ENCODE data around the gene ADAM23. TPM values are rescaled to one million over a fixed set of nuclear protein-coding genes. Genes with fewer than 3 reads are reported as not detected.

ADAM23 gene
- total RNA-seq, 1 donor from 2014 or later, result 11.4 TPM

GRCh38 chr2:206562375-206562774 lies 119.0 kb downstream of the ADAM23 start:
- Mint-ChIP-seq H3K4me1 (ENCODE audit: unreplicated experiment) (no peaks in the 10 kb centered on the region), H3K27ac (ENCODE audit: unreplicated experiment) (no peak overlapping the region), H3K27me3 (ENCODE audit: unreplicated experiment) (no peaks in the 10 kb centered on the region), H3K4me3 (ENCODE audit: unreplicated experiment) (no peak overlapping the region), H3K36me3 (ENCODE audit: unreplicated experiment) (no peaks in the 10 kb centered on the region), H3K9me3 (ENCODE audit: unreplicated experiment) (no peaks in the 10 kb centered on the region)
- DNase-seq (ENCODE audit: extremely low spot score, unreplicated experiment), result no peak
- no peak for TF ChIP-seq CTCF (IDR thresholded peaks at IDR 0.05)

GRCh38 chr2:206563374-206563773 lies 120.0 kb downstream of the ADAM23 start:
- Mint-ChIP-seq H3K27ac (ENCODE audit: unreplicated experiment) (no peak overlapping the region), H3K9me3 (ENCODE audit: unreplicated experiment) (no peaks in the 10 kb centered on the region), H3K4me3 (ENCODE audit: unreplicated experiment) (no peak overlapping the region), H3K4me1 (ENCODE audit: unreplicated experiment) (no peaks in the 10 kb centered on the region), H3K36me3 (ENCODE audit: unreplicated experiment) (no peaks in the 10 kb centered on the region), H3K27me3 (ENCODE audit: unreplicated experiment) (no peaks in the 10 kb centered on the region)
- no peak for DNase-seq (ENCODE audit: extremely low spot score, unreplicated experiment)
- no peak for TF ChIP-seq CTCF (IDR thresholded peaks at IDR 0.05)

GRCh38 chr2:206565666-206566065 lies 122.3 kb downstream of the ADAM23 start:
- no peaks in the 10 kb centered on the region for H3K27me3 Mint-ChIP-seq (ENCODE audit: unreplicated experiment)
- DNase-seq (ENCODE audit: extremely low spot score, unreplicated experiment), result no peak
- no peak overlapping the region for H3K4me3 Mint-ChIP-seq (ENCODE audit: unreplicated experiment)
- no peaks in the 10 kb centered on the region for H3K4me1 Mint-ChIP-seq (ENCODE audit: unreplicated experiment)
- no peak for TF ChIP-seq CTCF (IDR thresholded peaks at IDR 0.05)
- no peaks in the 10 kb centered on the region for H3K9me3 Mint-ChIP-seq (ENCODE audit: unreplicated experiment)
- no peaks in the 10 kb centered on the region for H3K36me3 Mint-ChIP-seq (ENCODE audit: unreplicated experiment)
- no peak overlapping the region for H3K27ac Mint-ChIP-seq (ENCODE audit: unreplicated experiment)

- no peak for DNase-seq (ENCODE audit: extremely low spot score, unreplicated experiment)
- Mint-ChIP-seq H3K4me3 (ENCODE audit: unreplicated experiment) (no peak overlapping the region), H3K9me3 (ENCODE audit: unreplicated experiment) (no peaks in the 10 kb centered on the region), H3K36me3 (ENCODE audit: unreplicated experiment) (no peaks in the 10 kb centered on the region), H3K27me3 (ENCODE audit: unreplicated experiment) (no peaks in the 10 kb centered on the region), H3K4me1 (ENCODE audit: unreplicated experiment) (no peaks in the 10 kb centered on the region), H3K27ac (ENCODE audit: unreplicated experiment) (no peak overlapping the region)
- no peak for TF ChIP-seq CTCF (IDR thresholded peaks at IDR 0.05)
These were observed 126.1 kb downstream of the ADAM23 start for GRCh38 chr2:206569470-206569869.

GRCh38 chr2:206570199-206570598 lies 126.9 kb downstream of the ADAM23 start:
- Mint-ChIP-seq H3K36me3 (ENCODE audit: unreplicated experiment) (no peaks in the 10 kb centered on the region), H3K9me3 (ENCODE audit: unreplicated experiment) (no peaks in the 10 kb centered on the region), H3K4me1 (ENCODE audit: unreplicated experiment) (no peaks in the 10 kb centered on the region), H3K27ac (ENCODE audit: unreplicated experiment) (no peak overlapping the region), H3K27me3 (ENCODE audit: unreplicated experiment) (no peaks in the 10 kb centered on the region), H3K4me3 (ENCODE audit: unreplicated experiment) (no peak overlapping the region)
- DNase-seq (ENCODE audit: extremely low spot score, unreplicated experiment), result no peak
- TF ChIP-seq CTCF (IDR thresholded peaks at IDR 0.05), result no peak

Measured in osteocyte (in vitro differentiated cells).